HEK293 (cell line): ENCODE data around the gene TRMU.

Experiments
- TF ChIP-seq, protein P1 (sequence below): fragments of 450-650 bp; formaldehyde crosslinking; IDR thresholded peaks from 2 replicates; pipeline ENCODE4 v1.5.1; 2016; ENCODE audit warnings: missing biosample characterization, missing genetic modification characterization
- TF ChIP-seq, protein P2 (sequence below): fragments of 450-650 bp; formaldehyde crosslinking; IDR thresholded peaks from 2 replicates; pipeline ENCODE4 v1.5.1; 2016; ENCODE audit warnings: missing biosample characterization, missing genetic modification characterization

DNA sequence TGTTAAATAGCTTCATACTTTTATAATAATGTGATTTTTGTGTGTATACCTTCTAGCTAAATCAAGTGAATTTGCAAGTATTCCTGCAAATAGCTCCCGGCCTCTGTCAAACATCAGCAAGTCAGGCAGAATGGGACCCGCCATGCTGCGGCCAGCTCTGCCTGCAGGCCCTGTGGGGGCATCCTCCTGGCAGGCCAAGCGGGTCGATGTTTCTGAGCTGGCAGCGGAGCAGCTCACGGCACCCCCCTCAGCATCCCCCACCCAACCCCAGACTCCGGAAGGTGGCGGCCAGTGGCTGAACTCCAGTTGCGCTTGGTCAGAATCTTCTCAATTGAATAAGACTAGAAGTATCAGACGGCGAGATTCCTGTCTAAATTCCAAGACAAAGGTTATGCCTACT is 19.5 kb upstream of the TRMU start:
- TF ChIP-seq, protein P1, sequence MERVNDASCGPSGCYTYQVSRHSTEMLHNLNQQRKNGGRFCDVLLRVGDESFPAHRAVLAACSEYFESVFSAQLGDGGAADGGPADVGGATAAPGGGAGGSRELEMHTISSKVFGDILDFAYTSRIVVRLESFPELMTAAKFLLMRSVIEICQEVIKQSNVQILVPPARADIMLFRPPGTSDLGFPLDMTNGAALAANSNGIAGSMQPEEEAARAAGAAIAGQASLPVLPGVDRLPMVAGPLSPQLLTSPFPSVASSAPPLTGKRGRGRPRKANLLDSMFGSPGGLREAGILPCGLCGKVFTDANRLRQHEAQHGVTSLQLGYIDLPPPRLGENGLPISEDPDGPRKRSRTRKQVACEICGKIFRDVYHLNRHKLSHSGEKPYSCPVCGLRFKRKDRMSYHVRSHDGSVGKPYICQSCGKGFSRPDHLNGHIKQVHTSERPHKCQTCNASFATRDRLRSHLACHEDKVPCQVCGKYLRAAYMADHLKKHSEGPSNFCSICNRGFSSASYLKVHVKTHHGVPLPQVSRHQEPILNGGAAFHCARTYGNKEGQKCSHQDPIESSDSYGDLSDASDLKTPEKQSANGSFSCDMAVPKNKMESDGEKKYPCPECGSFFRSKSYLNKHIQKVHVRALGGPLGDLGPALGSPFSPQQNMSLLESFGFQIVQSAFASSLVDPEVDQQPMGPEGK (tag by site-specific recombination) = no peak
- TF ChIP-seq, protein P2, sequence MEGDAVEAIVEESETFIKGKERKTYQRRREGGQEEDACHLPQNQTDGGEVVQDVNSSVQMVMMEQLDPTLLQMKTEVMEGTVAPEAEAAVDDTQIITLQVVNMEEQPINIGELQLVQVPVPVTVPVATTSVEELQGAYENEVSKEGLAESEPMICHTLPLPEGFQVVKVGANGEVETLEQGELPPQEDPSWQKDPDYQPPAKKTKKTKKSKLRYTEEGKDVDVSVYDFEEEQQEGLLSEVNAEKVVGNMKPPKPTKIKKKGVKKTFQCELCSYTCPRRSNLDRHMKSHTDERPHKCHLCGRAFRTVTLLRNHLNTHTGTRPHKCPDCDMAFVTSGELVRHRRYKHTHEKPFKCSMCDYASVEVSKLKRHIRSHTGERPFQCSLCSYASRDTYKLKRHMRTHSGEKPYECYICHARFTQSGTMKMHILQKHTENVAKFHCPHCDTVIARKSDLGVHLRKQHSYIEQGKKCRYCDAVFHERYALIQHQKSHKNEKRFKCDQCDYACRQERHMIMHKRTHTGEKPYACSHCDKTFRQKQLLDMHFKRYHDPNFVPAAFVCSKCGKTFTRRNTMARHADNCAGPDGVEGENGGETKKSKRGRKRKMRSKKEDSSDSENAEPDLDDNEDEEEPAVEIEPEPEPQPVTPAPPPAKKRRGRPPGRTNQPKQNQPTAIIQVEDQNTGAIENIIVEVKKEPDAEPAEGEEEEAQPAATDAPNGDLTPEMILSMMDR (tag by site-specific recombination) = no peak
